22Rv1 (cell line): ENCODE results near the gene DYNLT4.

Experiments used
- H3K27ac ChIP-seq: fragments of 450-650 bp; 2 replicates; pipeline ENCODE4 v1.5.1; 2017
- CTCF ChIP-seq: fragments of 450-650 bp; IDR thresholded peaks from 2 replicates; pipeline ENCODE4 v1.5.1; 2017; ENCODE audit warnings: mild to moderate bottlenecking
- ZFX ChIP-seq: fragments of 450-650 bp; IDR thresholded peaks from 2 replicates; pipeline ENCODE4 v1.6.1; 2017; ENCODE audit warnings: antibody characterized with exemption, borderline replicate concordance

Gene DYNLT4

GRCh38 chr1:44784094-44785028 is 22.8 kb downstream of the DYNLT4 start:
- TF ChIP-seq CTCF (no peak), ZFX (no peak)
- H3K27ac ChIP-seq, result no peak overlapping the region

GRCh38 chr1:44783697-44784093 is 23.5 kb downstream of the DYNLT4 start:
- TF ChIP-seq ZFX (no peak), CTCF (no peak)
- H3K27ac ChIP-seq, result no peak overlapping the region

GRCh38 chr1:44780583-44781121 is 26.5 kb downstream of the DYNLT4 start:
- TF ChIP-seq ZFX, result no peak
- TF ChIP-seq CTCF, result no peak
- peak overlapping the region; percentile 8; the same call in 1 of the 2 replicates for H3K27ac ChIP-seq

- TF ChIP-seq ZFX (no peak), CTCF (no peak)
- H3K27ac ChIP-seq, result peak overlapping the region; percentile 92
These were observed 28.2 kb downstream of the DYNLT4 start for GRCh38 chr1:44778705-44779576.

GRCh38 chr1:44777969-44778635 is 29.0 kb downstream of the DYNLT4 start:
- H3K27ac ChIP-seq, result peak overlapping the region; percentile 92
- TF ChIP-seq ZFX (no peak), CTCF (no peak)

GRCh38 chr1:44777547-44777946 is 29.6 kb downstream of the DYNLT4 start:
- peak overlapping the region; percentile 92 for H3K27ac ChIP-seq
- no peak for TF ChIP-seq ZFX
- no peak for TF ChIP-seq CTCF
